Activated naive CD4-positive, alpha-beta T cell treated with anti-CD3 and anti-CD28 coated beads, Interleukin-2, amount 50 U/mL, for 24 hours (primary cell): Measurements from ENCODE around the gene PLCD4.

Experiments used
- H3K27ac Mint-ChIP-seq: one replicate; pipeline ENCODE4 v1.8.0; 2021; ENCODE audit warnings: mild to moderate bottlenecking, mixed read lengths
- H3K27me3 Mint-ChIP-seq: one replicate; pipeline ENCODE4 v1.8.0; 2021; ENCODE audit warnings: mixed read lengths
- H3K36me3 Mint-ChIP-seq: one replicate; pipeline ENCODE4 v1.8.0; 2021; ENCODE audit warnings: mixed read lengths
- H3K4me1 Mint-ChIP-seq: one replicate; pipeline ENCODE4 v1.8.0; 2021; ENCODE audit warnings: mixed read lengths
- H3K4me3 Mint-ChIP-seq: one replicate; pipeline ENCODE4 v1.8.0; 2021; ENCODE audit warnings: mild to moderate bottlenecking, mixed read lengths
- H3K9me3 Mint-ChIP-seq: one replicate; pipeline ENCODE4 v1.8.0; 2021; ENCODE audit warnings: mixed read lengths

The PLCD4 gene

DNA sequence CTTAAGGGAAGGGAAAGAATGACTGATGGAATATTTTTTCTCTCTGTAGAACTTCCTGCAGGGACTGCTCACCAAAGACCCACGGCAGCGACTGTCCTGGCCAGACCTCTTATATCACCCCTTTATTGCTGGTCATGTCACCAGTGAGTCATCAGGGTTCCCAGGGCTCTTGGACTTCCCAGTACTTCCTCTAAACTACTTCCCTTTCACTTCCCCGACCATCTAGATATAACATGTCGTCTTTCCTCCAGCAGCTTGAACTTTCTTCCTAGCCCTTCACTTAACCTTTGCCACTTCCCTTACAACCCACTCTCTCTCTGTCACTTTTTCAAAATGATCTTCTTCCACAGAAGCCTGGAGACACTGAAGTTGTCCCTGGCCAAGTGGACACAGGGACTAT lies 71.4 kb downstream of the PLCD4 start:
- no peaks in the 10 kb centered on the region for H3K4me1 Mint-ChIP-seq
- H3K36me3 Mint-ChIP-seq, result peaks cover 3% of the 10 kb centered on the region
- H3K4me3 Mint-ChIP-seq, result no peak overlapping the region
- no peak overlapping the region for H3K27ac Mint-ChIP-seq
- H3K9me3 Mint-ChIP-seq, result no peaks in the 10 kb centered on the region
- H3K27me3 Mint-ChIP-seq, result no peaks in the 10 kb centered on the region

DNA sequence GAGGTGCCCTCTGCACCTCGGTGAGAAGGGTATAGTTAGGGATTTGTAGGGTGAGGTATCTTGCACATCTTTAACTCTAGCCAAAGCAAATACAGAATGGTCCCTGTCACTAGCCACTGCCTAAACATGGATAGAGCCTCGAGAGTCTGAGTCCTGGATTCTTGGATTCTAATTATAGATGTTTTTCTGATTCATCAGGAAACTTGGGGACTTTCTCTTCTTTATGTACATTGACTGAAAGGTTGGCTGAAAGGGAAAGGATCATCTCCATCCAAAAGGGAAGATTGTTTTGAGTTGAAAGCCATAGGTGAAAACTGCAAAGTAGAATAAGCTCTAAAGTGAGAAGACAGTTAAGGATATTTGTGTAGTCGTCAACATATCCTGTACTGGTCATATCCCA lies 72.4 kb downstream of the PLCD4 start:
- H3K4me1 Mint-ChIP-seq, result no peaks in the 10 kb centered on the region
- H3K27ac Mint-ChIP-seq, result no peak overlapping the region

More for the DNA sequence above, 72.4 kb downstream of the PLCD4 start:
- Mint-ChIP-seq H3K4me3 (no peak overlapping the region), H3K27me3 (no peaks in the 10 kb centered on the region), H3K9me3 (no peaks in the 10 kb centered on the region), H3K36me3 (peaks cover 7% of the 10 kb centered on the region)
